H9 (cell line): ENCODE data around the gene NUP88. TPM values are rescaled to one million over a fixed set of nuclear protein-coding genes. Genes with fewer than 3 reads are reported as not detected.

Experiments used
- DNase-seq: peaks from one replicate; pipeline ENCODE4 v3.0.0-alpha.2; 2017
- H2AFZ ChIP-seq: one replicate; pipeline ENCODE4 v1.6.1; 2013; ENCODE audit warnings: mild to moderate bottlenecking, low read length, control low read depth, moderate library complexity
- H2AK5ac ChIP-seq: 2 replicates; pipeline ENCODE4 v1.6.1; 2013; ENCODE audit warnings: low read length, control low read depth, mixed read lengths; ENCODE audit not compliant: insufficient read length
- H2BK120ac ChIP-seq: one replicate; pipeline ENCODE4 v1.6.1; 2013; ENCODE audit warnings: low read depth, mild to moderate bottlenecking, low read length, control low read depth, inconsistent platforms; ENCODE audit not compliant: poor library complexity, severe bottlenecking
- H2BK12ac ChIP-seq: 2 replicates; pipeline ENCODE4 v1.6.1; 2013; ENCODE audit warnings: low read length, control low read depth, mixed read lengths, low read depth; ENCODE audit not compliant: insufficient read length
- H2BK15ac ChIP-seq: 2 replicates; pipeline ENCODE4 v1.6.1; 2013; ENCODE audit warnings: low read depth, low read length, control low read depth
- H2BK20ac ChIP-seq: one replicate; pipeline ENCODE4 v1.6.1; 2013; ENCODE audit warnings: low read depth, mild to moderate bottlenecking, low read length, control low read depth, inconsistent platforms; ENCODE audit not compliant: poor library complexity, severe bottlenecking
- H2BK5ac ChIP-seq: 2 replicates; pipeline ENCODE4 v1.6.1; 2013; ENCODE audit warnings: low read length, control low read depth, mixed read lengths; ENCODE audit not compliant: insufficient read length
- H3K14ac ChIP-seq: 2 replicates; pipeline ENCODE4 v1.6.1; 2013; ENCODE audit warnings: low read length, control low read depth; ENCODE audit not compliant: insufficient read depth
- H3K18ac ChIP-seq: 2 replicates; pipeline ENCODE4 v1.6.1; 2013; ENCODE audit warnings: low read depth, mild to moderate bottlenecking, mixed read lengths, low read length, control low read depth; ENCODE audit not compliant: insufficient read length
- H3K23ac ChIP-seq: 2 replicates; pipeline ENCODE4 v1.6.1; 2013; ENCODE audit warnings: low read length, control low read depth, mixed read lengths, low read depth; ENCODE audit not compliant: insufficient read length
- H3K23me2 ChIP-seq: 2 replicates; pipeline ENCODE4 v1.6.1; 2013; ENCODE audit warnings: low read depth, mild to moderate bottlenecking, mixed read lengths, low read length, control low read depth; ENCODE audit not compliant: insufficient read length, poor library complexity, severe bottlenecking
- H3K27ac ChIP-seq: 2 replicates; pipeline ENCODE4 v1.5.1; 2013; ENCODE audit warnings: low read length, control low read depth, mixed read lengths, low read depth; ENCODE audit not compliant: insufficient read length
- H3K27me3 ChIP-seq: 2 replicates; pipeline ENCODE4 v1.6.1; 2013; ENCODE audit warnings: low read length, control low read depth, inconsistent platforms; ENCODE audit not compliant: insufficient read depth
- H3K4ac ChIP-seq: 2 replicates; pipeline ENCODE4 v1.6.1; 2013; ENCODE audit warnings: low read depth, mild to moderate bottlenecking, control low read depth, inconsistent platforms, low read length, moderate library complexity
- H3K4me1 ChIP-seq: 2 replicates; pipeline ENCODE4 v1.6.1; 2013; ENCODE audit warnings: low read length, control low read depth, inconsistent platforms; ENCODE audit not compliant: insufficient read depth
- H3K4me2 ChIP-seq: 2 replicates; pipeline ENCODE4 v1.6.1; 2013; ENCODE audit warnings: low read length, control low read depth, mixed read lengths; ENCODE audit not compliant: insufficient read length, insufficient read depth
- H3K56ac ChIP-seq: 2 replicates; pipeline ENCODE4 v1.6.1; 2013; ENCODE audit warnings: low read depth, mild to moderate bottlenecking, mixed read lengths, low read length, control low read depth; ENCODE audit not compliant: insufficient read length
- H3K79me1 ChIP-seq: 2 replicates; pipeline ENCODE4 v1.6.1; 2013; ENCODE audit warnings: low read depth, mild to moderate bottlenecking, moderate library complexity, low read length, control low read depth, inconsistent platforms; ENCODE audit not compliant: insufficient read depth, poor library complexity, severe bottlenecking
- H3K79me2 ChIP-seq: 2 replicates; pipeline ENCODE4 v1.6.1; 2013; ENCODE audit warnings: low read length, control low read depth, inconsistent platforms; ENCODE audit not compliant: insufficient read depth
- H3K9ac ChIP-seq: 2 replicates; pipeline ENCODE4 v1.6.1; 2013; ENCODE audit warnings: low read length, control low read depth, mixed read lengths; ENCODE audit not compliant: insufficient read length; ENCODE audit errors: extremely low read depth
- H3K9me3 ChIP-seq: one replicate; pipeline ENCODE4 v1.6.1; 2013; ENCODE audit warnings: low read depth, low read length, inconsistent platforms; ENCODE audit not compliant: control insufficient read depth
- H3T11ph ChIP-seq: one replicate; pipeline ENCODE4 v1.6.1; 2013; ENCODE audit warnings: mild to moderate bottlenecking, low read length, control low read depth, inconsistent platforms
- H4K20me1 ChIP-seq: one replicate; pipeline ENCODE4 v1.6.1; 2013; ENCODE audit not compliant: control insufficient read depth, insufficient read length, insufficient read depth
- H4K5ac ChIP-seq: 2 replicates; pipeline ENCODE4 v1.6.1; 2013; ENCODE audit warnings: low read depth, mild to moderate bottlenecking, mixed read lengths, low read length, control low read depth; ENCODE audit not compliant: insufficient read length
- H4K8ac ChIP-seq: replicated peaks from 2 replicates; pipeline ENCODE4 v1.6.1; 2013; ENCODE audit warnings: low read length, control low read depth, mixed read lengths, low read depth; ENCODE audit not compliant: insufficient read length
- H4K91ac ChIP-seq: 2 replicates; pipeline ENCODE4 v1.6.1; 2013; ENCODE audit warnings: low read depth, mild to moderate bottlenecking, moderate library complexity, mixed read lengths, low read length, control low read depth; ENCODE audit not compliant: insufficient read length
- H3K27ac Mint-ChIP-seq, 3 experiments: 2 replicates in 2 of 3; 3 replicates in 1 of 3; pipeline ENCODE4 v1.8.0; 2020 to 2021; ENCODE audit warnings: mixed read lengths in 3 of 3, mild to moderate bottlenecking in 1 of 3, moderate library complexity in 1 of 3
- H3K27me3 Mint-ChIP-seq: 2 replicates; pipeline ENCODE4 v1.8.0; 2021; ENCODE audit warnings: low read depth, mild to moderate bottlenecking, moderate library complexity, mixed read lengths
- H3K36me3 Mint-ChIP-seq, 3 experiments: 2 replicates in 2 of 3; 3 replicates in 1 of 3; pipeline ENCODE4 v1.8.0; 2020 to 2021; ENCODE audit warnings: low read depth in 3 of 3, mixed read lengths in 3 of 3; ENCODE audit not compliant: insufficient read depth in 1 of 3
- H3K4me1 Mint-ChIP-seq, 2 experiments: 2 replicates each; pipeline ENCODE4 v1.8.0; 2020; ENCODE audit warnings: mixed read lengths in 2 of 2
- H3K4me3 Mint-ChIP-seq, 2 experiments: 2 replicates in 1 of 2; 3 replicates in 1 of 2; pipeline ENCODE4 v1.8.0; 2020 to 2021; ENCODE audit warnings: mild to moderate bottlenecking in 2 of 2, mixed read lengths in 2 of 2, moderate library complexity in 1 of 2
- H3K9me3 Mint-ChIP-seq, 2 experiments: 2 replicates in 1 of 2; 3 replicates in 1 of 2; pipeline ENCODE4 v1.8.0; 2020; ENCODE audit warnings: mild to moderate bottlenecking in 2 of 2, mixed read lengths in 2 of 2, moderate library complexity in 1 of 2
- CTCF ChIP-seq: fragments of 200-600 bp; sonication (generic); conservative IDR thresholded peaks from 3 replicates; pipeline ENCODE4 v1.8.0; 2021; ENCODE audit warnings: antibody characterized with exemption, mild to moderate bottlenecking
- WGBS: extraction: QIAGEN DNeasy Blood & Tissue Kit; methylation state at CpG from one replicate; pipeline ENCODE4 v1.1.7; 2013; ENCODE audit warnings: missing lambda C conversion rate, low lambda C conversion rate, mixed read lengths; ENCODE audit not compliant: insufficient read length; ENCODE audit errors: extremely low coverage; 5-methylcytosine and 5-hydroxymethylcytosine counted together
- total RNA-seq: library from RNA; stranded (reverse); gene quantifications from 2 replicates; pipeline ENCODE4 v1.2.1, GENCODE V29; 2021

The NUP88 gene
- total RNA-seq, 1 experiment from 2014 or later: 98.2 TPM

- Histone ChIP-seq H4K91ac (no peak overlapping the region), H4K5ac (no peak overlapping the region), H3T11ph (no peak overlapping the region), H3K14ac (no peak overlapping the region), H2BK5ac (no peak overlapping the region), H3K18ac (no peak overlapping the region), H4K8ac (no peak overlapping the region), H3K56ac (no peak overlapping the region), H3K9me3 (no peaks in the 10 kb centered on the region), H3K4me1 (peaks cover 3% of the 10 kb centered on the region; the same call in 1 of the 2 replicates), H3K9ac (no peak overlapping the region), H3K79me1 (no peaks in the 10 kb centered on the region), H4K20me1 (no peaks in the 10 kb centered on the region), H3K79me2 (no peaks in the 10 kb centered on the region), H3K23ac (no peak overlapping the region), H2AK5ac (no peak overlapping the region), H3K27ac (no peak overlapping the region), H3K4ac (no peak overlapping the region), H2BK120ac (no peak overlapping the region), H3K23me2 (no peaks in the 10 kb centered on the region), H2AFZ (no peak overlapping the region), H3K4me2 (no peak overlapping the region), H2BK15ac (no peak overlapping the region), H2BK12ac (no peak overlapping the region), H3K27me3 (no peaks in the 10 kb centered on the region), H2BK20ac (no peak overlapping the region)
- Mint-ChIP-seq H3K36me3 (peaks cover 15 to 54% (median 31%) of the 10 kb centered on the region in 3 experiments; a peak in 6 of 7 replicates), H3K27me3 (no peaks in the 10 kb centered on the region), H3K27ac (peak overlapping the region; percentile 8 to 92 (median 52); a peak in 6 of 7 replicates), H3K4me3 (no peak overlapping the region), H3K4me1 (peaks cover 24 to 31% of the 10 kb centered on the region in 2 experiments), H3K9me3 (no peaks in the 10 kb centered on the region)
- no peak for TF ChIP-seq CTCF
- DNase-seq: no peak
- WGBS: no CpG with 5 or more reads among the region's 7 CpGs
Observed at GRCh38 chr17:5362162-5362811, 57.2 kb downstream of the NUP88 start.
